Natural killer cell (primary cell): ENCODE data around the gene CRYGA. TPM values are rescaled to one million over a fixed set of nuclear protein-coding genes. Genes with fewer than 3 reads are reported as not detected.
"Not testable (repeated sequence)": the region's sequence is repeated elsewhere in the genome, so short reads cannot be mapped to it uniquely, and the experiment has no call there.

Experiments
- ATAC-seq, 3 donors: fragments of 150-1000 bp in 2 of 3; fragments of 200-7000 bp in 1 of 3; cut with Tn5 transposase; 1 replicate in 1 of 3; 2 replicates in 2 of 3; pipeline ENCODE4 v1.10.0; 2021; ENCODE audit warnings: mild to moderate bottlenecking in 2 of 3, moderate library complexity in 2 of 3
- DNase-seq, 2 donors: peaks; one replicate each; pipeline versions ENCODE4 v3.0.0 to v3.0.0-alpha.2; 2013 to 2021; ENCODE audit warnings: mixed read lengths in 1 of 2
- H3K27ac ChIP-seq: one replicate; pipeline ENCODE4 v1.5.1; 2013; ENCODE audit warnings: mild to moderate bottlenecking, low read length
- H3K27me3 ChIP-seq: one replicate; pipeline ENCODE4 v1.6.1; 2013; ENCODE audit warnings: low read length; ENCODE audit not compliant: control insufficient read depth, insufficient read depth
- H3K36me3 ChIP-seq: one replicate; pipeline ENCODE4 v1.6.1; 2013; ENCODE audit warnings: low read length; ENCODE audit not compliant: control insufficient read depth, insufficient read depth
- H3K4me1 ChIP-seq: one replicate; pipeline ENCODE4 v1.6.1; 2013; ENCODE audit warnings: low read length; ENCODE audit not compliant: control insufficient read depth, insufficient read depth
- H3K4me3 ChIP-seq: one replicate; pipeline ENCODE4 v1.5.1; 2013; ENCODE audit warnings: low read length
- H3K9me3 ChIP-seq: one replicate; pipeline ENCODE4 v1.6.1; 2013; ENCODE audit warnings: low read length; ENCODE audit not compliant: control insufficient read depth, insufficient read depth
- H3K27ac Mint-ChIP-seq, 2 donors: one replicate each; pipeline ENCODE4 v1.8.0; 2022; ENCODE audit warnings: mild to moderate bottlenecking in 2 of 2, mixed read lengths in 2 of 2, moderate library complexity in 1 of 2
- H3K27me3 Mint-ChIP-seq, 2 donors: one replicate each; pipeline ENCODE4 v1.8.0; 2022; ENCODE audit warnings: low read depth in 2 of 2, mixed read lengths in 2 of 2
- H3K36me3 Mint-ChIP-seq: one replicate; pipeline ENCODE4 v1.8.0; 2022; ENCODE audit warnings: mixed read lengths
- H3K4me1 Mint-ChIP-seq, 2 donors: one replicate each; pipeline ENCODE4 v1.8.0; 2022; ENCODE audit warnings: mixed read lengths in 2 of 2
- H3K4me3 Mint-ChIP-seq: one replicate; pipeline ENCODE4 v1.8.0; 2022; ENCODE audit warnings: mild to moderate bottlenecking, moderate library complexity, mixed read lengths
- H3K9me3 Mint-ChIP-seq, 2 donors: one replicate each; pipeline ENCODE4 v1.8.0; 2022; ENCODE audit warnings: mixed read lengths in 2 of 2
- CTCF ChIP-seq: fragments of 200-600 bp; IDR thresholded peaks from one replicate; pipeline ENCODE4 v1.8.0; 2022; ENCODE audit warnings: antibody characterized with exemption
- WGBS: methylation state at CpG from one replicate; pipeline ENCODE4 v1.1.7; 2013; ENCODE audit warnings: missing lambda C conversion rate; ENCODE audit not compliant: insufficient coverage; 5-methylcytosine and 5-hydroxymethylcytosine counted together
- intact Hi-C: fragments of 100-400 bp; cut with micrococcal nuclease; formaldehyde crosslinking; loops from one replicate; pipeline ENCODE4 v1.14.2; 2022
- total RNA-seq, 4 donors: library from RNA; stranded (reverse); fragments of 120-200 nt in 1 of 4; gene quantifications; one replicate each; pipeline versions ENCODE4 v1.2.3 to v1.2.4, GENCODE V29; 2013 to 2022

CRYGA gene
- total RNA-seq, 3 donors from 2014 or later (not counting 1 experiment from before 2014, with no cell fraction given), result not detected

GRCh38 chr2:208127090-208127489 is 36.3 kb downstream of the CRYGA start:
- H3K4me3 Mint-ChIP-seq, result no peak overlapping the region
- peaks cover 12% of the 10 kb centered on the region in 2 donors for H3K4me1 Mint-ChIP-seq
- no peak overlapping the region for H3K27ac Mint-ChIP-seq
- no peaks in the 10 kb centered on the region for H3K9me3 Mint-ChIP-seq
- Histone ChIP-seq H3K4me1 (peaks cover 7% of the 10 kb centered on the region), H3K9me3 (no peaks in the 10 kb centered on the region), H3K27me3 (peaks cover 13% of the 10 kb centered on the region), H3K4me3 (no peak overlapping the region), H3K27ac (no peak overlapping the region), H3K36me3 (no peaks in the 10 kb centered on the region)
- peaks cover 17 to 34% of the 10 kb centered on the region in 2 donors for H3K27me3 Mint-ChIP-seq
- intact Hi-C loops, result no loop called here
- H3K36me3 Mint-ChIP-seq, result no peaks in the 10 kb centered on the region
- no peak for DNase-seq
- no peak for ATAC-seq
- TF ChIP-seq CTCF, result no peak
- WGBS, result 93% methylated on average over 2 of the region's 4 CpGs

- peaks cover 20 to 42% of the 10 kb centered on the region in 2 donors for H3K27me3 Mint-ChIP-seq
- no peaks in the 10 kb centered on the region for H3K9me3 Mint-ChIP-seq
- Histone ChIP-seq H3K36me3 (no peaks in the 10 kb centered on the region), H3K4me3 (no peak overlapping the region), H3K27ac (no peak overlapping the region), H3K27me3 (peaks cover 13% of the 10 kb centered on the region), H3K4me1 (peaks cover 7% of the 10 kb centered on the region), H3K9me3 (no peaks in the 10 kb centered on the region)
- ATAC-seq (no peak), DNase-seq (no peak)
- no peaks in the 10 kb centered on the region for H3K36me3 Mint-ChIP-seq
- H3K4me1 Mint-ChIP-seq, result peaks cover 12% of the 10 kb centered on the region in 2 donors
- intact Hi-C loops, result no loop called here
- H3K4me3 Mint-ChIP-seq, result no peak overlapping the region
- WGBS, result 87% methylated on average over 4 of the region's 4 CpGs
- no peak overlapping the region for H3K27ac Mint-ChIP-seq
- TF ChIP-seq CTCF, result no peak
These were observed 38.1 kb downstream of the CRYGA start for GRCh38 chr2:208125251-208125650.

- H3K4me1 ChIP-seq, H3K4me3 ChIP-seq, DNase-seq, H3K9me3 Mint-ChIP-seq, H3K36me3 ChIP-seq, H3K9me3 ChIP-seq, H3K36me3 Mint-ChIP-seq, intact Hi-C loops, H3K27ac ChIP-seq, H3K4me3 Mint-ChIP-seq, H3K27ac Mint-ChIP-seq: not testable (repeated sequence)
- peaks cover 13% of the 10 kb centered on the region for H3K27me3 ChIP-seq
- peaks cover 12% of the 10 kb centered on the region in 2 donors for H3K4me1 Mint-ChIP-seq
- peaks cover 22 to 42% of the 10 kb centered on the region in 2 donors for H3K27me3 Mint-ChIP-seq
- ATAC-seq, result peak in 2 of 3 donors; percentile 62 to 69
- WGBS, result 8% methylated on average over 46 of the region's 46 CpGs
These were observed 39.2 kb downstream of the CRYGA start, which contains the start of gene CRYGD for GRCh38 chr2:208124013-208124715. Gene CRYGD (minus strand): TSS chr2:208124524. CDS start chr2:208124473, 51 bp downstream.

GRCh38 chr2:208122248-208122647 is 41.1 kb downstream of the CRYGA start:
- 100% methylated on average over 1 of the region's 1 CpG for WGBS

More at GRCh38 chr2:208122248-208122647, 41.1 kb downstream of the CRYGA start:
- no peaks in the 10 kb centered on the region for H3K36me3 ChIP-seq
- intact Hi-C loops, result no loop called here
- Mint-ChIP-seq H3K4me3 (no peak overlapping the region), H3K27me3 (peaks cover 23 to 34% of the 10 kb centered on the region in 2 donors), H3K9me3 (no peaks in the 10 kb centered on the region), H3K36me3 (no peaks in the 10 kb centered on the region), H3K27ac (no peak overlapping the region), H3K4me1 (peaks cover 12% of the 10 kb centered on the region in 2 donors)
- DNase-seq (no peak), ATAC-seq (no peak)
- H3K9me3 ChIP-seq, result no peaks in the 10 kb centered on the region
- H3K27ac ChIP-seq, result no peak overlapping the region
- H3K27me3 ChIP-seq, result peaks cover 13% of the 10 kb centered on the region
- no peak for TF ChIP-seq CTCF
- no peak overlapping the region for H3K4me3 ChIP-seq
- peaks cover 7% of the 10 kb centered on the region for H3K4me1 ChIP-seq
